ENCODE data around the gene ACOX1. TPM values are rescaled to one million over a fixed set of nuclear protein-coding genes. Genes with fewer than 3 reads are reported as not detected.

ACOX1 gene
- total and polyA plus RNA-seq, 7 donors = 13.0 to 78.8 (median 58.1) TPM

- Histone ChIP-seq H3K27ac (no peak overlapping the region), H3K36me3 (ENCODE audit: insufficient read depth in 1 of 2, low read depth in 1 of 2) (peaks cover 0 to 5% of the 10 kb centered on the region in 2 donors), H3K27me3 (ENCODE audit: insufficient read depth in 3 of 3, low read length in 2 of 3) (no peaks in the 10 kb centered on the region), H3K4me1 (no peaks in the 10 kb centered on the region), H3K9me3 (no peaks in the 10 kb centered on the region), H3K4me3 (no peak overlapping the region)
- WGBS, 3 donors = 90 to 93% (median 91%) methylated on average over 22 of the region's 22 CpGs
- no peak for ATAC-seq
- no peak for TF ChIP-seq CTCF (IDR thresholded peaks at IDR 0.05)
- DNase-seq = no peak
- intact Hi-C loops (cut with DNase I) = loop anchor here in 1 of 2 donors (10.0 kb wide), 1 partner anchor 375 kb away; no protein-coding TSS in a partner anchor
Measured at GRCh38 chr17:75919611-75920010, 59.4 kb downstream of the ACOX1 start.

- 89 to 92% (median 89%) methylated on average over 31 of the region's 31 CpGs for whole genome bisulfite sequencing, 3 donors
- H3K36me3 ChIP-seq (ENCODE audit: insufficient read depth in 1 of 2, low read depth in 1 of 2) = peaks cover 0 to 3% of the 10 kb centered on the region in 2 donors
Measured at GRCh38 chr17:75917917-75918445, 61.0 kb downstream of the ACOX1 start.

GRCh38 chr17:75917141-75917916 is 61.6 kb downstream of the ACOX1 start:
- ATAC-seq (no peak), DNase-seq (no peak)
- Histone ChIP-seq H3K27ac (no peak overlapping the region), H3K9me3 (no peaks in the 10 kb centered on the region), H3K4me3 (no peak overlapping the region), H3K27me3 (ENCODE audit: insufficient read depth in 3 of 3, low read length in 2 of 3) (no peaks in the 10 kb centered on the region), H3K36me3 (ENCODE audit: insufficient read depth in 1 of 2, low read depth in 1 of 2) (peaks cover 0 to 1% of the 10 kb centered on the region in 2 donors), H3K4me1 (no peaks in the 10 kb centered on the region)
- intact Hi-C loops (cut with DNase I) = loop anchor here in 1 of 2 donors (10.0 kb wide), 1 partner anchor 377 kb away; no protein-coding TSS in a partner anchor
- TF ChIP-seq CTCF (IDR thresholded peaks at IDR 0.05) = no peak
- WGBS, 3 donors = 81 to 88% (median 83%) methylated on average over 20 to 22 of the region's 23 CpGs

More at GRCh38 chr17:75917917-75918445, 61.0 kb downstream of the ACOX1 start:
- H3K4me3 ChIP-seq = no peak overlapping the region
- H3K9me3 ChIP-seq = no peaks in the 10 kb centered on the region
- H3K27ac ChIP-seq = no peak overlapping the region
- H3K4me1 ChIP-seq = no peaks in the 10 kb centered on the region
- ATAC-seq (no peak), DNase-seq (no peak)
- intact Hi-C loops (cut with DNase I) = loop anchor here in 1 of 2 donors (10.0 kb wide), 1 partner anchor 377 kb away; no protein-coding TSS in a partner anchor
- no peak for TF ChIP-seq CTCF (IDR thresholded peaks at IDR 0.05)
- no peaks in the 10 kb centered on the region for H3K27me3 ChIP-seq (ENCODE audit: insufficient read depth in 3 of 3, low read length in 2 of 3)

- TF ChIP-seq CTCF (IDR thresholded peaks at IDR 0.05) = no peak
- Histone ChIP-seq H3K27ac (no peak overlapping the region), H3K27me3 (ENCODE audit: insufficient read depth in 3 of 3, low read length in 2 of 3) (no peaks in the 10 kb centered on the region), H3K9me3 (no peaks in the 10 kb centered on the region), H3K4me1 (no peaks in the 10 kb centered on the region), H3K36me3 (ENCODE audit: insufficient read depth in 1 of 2, low read depth in 1 of 2) (peaks cover 0 to 9% of the 10 kb centered on the region in 2 donors), H3K4me3 (no peak overlapping the region)
- intact Hi-C loops (cut with DNase I) = loop anchor here in 1 of 2 donors (10.0 kb wide), 1 partner anchor 380 kb away; no protein-coding TSS in a partner anchor
- WGBS, 3 donors = 85 to 91% (median 86%) methylated on average over 8 of the region's 8 CpGs
- ATAC-seq (no peak), DNase-seq (no peak)
Measured at GRCh38 chr17:75915268-75915667, 63.7 kb downstream of the ACOX1 start.

Data from psoas muscle (tissue), 8 donors.